Neural cell (in vitro differentiated cells): ENCODE data around the gene CDKAL1. TPM values are rescaled to one million over a fixed set of nuclear protein-coding genes. Genes with fewer than 3 reads are reported as not detected.

Experiments used
- H2AFZ ChIP-seq: fragments of 200-600, 300-800 bp; sonication (generic), shearing (Covaris generic); 2 replicates; pipeline ENCODE4 v1.6.0; 2014; ENCODE audit warnings: low read depth, mild to moderate bottlenecking, antibody characterized with exemption, low read length, moderate library complexity
- H3F3A ChIP-seq: fragments of 200-600 bp; shearing (Covaris generic); 2 replicates; pipeline ENCODE4 v1.6.1; 2016; ENCODE audit warnings: mild to moderate bottlenecking, moderate library complexity, mixed read lengths, antibody characterized with exemption, low read length; ENCODE audit not compliant: insufficient read depth, poor library complexity, severe bottlenecking
- H3K27ac ChIP-seq: fragments of 200-600, 300-800 bp; sonication (generic), shearing (Covaris generic); 2 replicates; pipeline ENCODE4 v1.5.1; 2014; ENCODE audit warnings: mild to moderate bottlenecking, low read length, moderate library complexity
- H3K27me3 ChIP-seq: fragments of 300-800, 200-600 bp; sonication (generic), shearing (Covaris generic); 2 replicates; pipeline ENCODE4 v1.6.0; 2014; ENCODE audit warnings: mild to moderate bottlenecking, low read depth, low read length, moderate library complexity; ENCODE audit not compliant: insufficient read depth
- H3K36me3 ChIP-seq: fragments of 300-800, 200-600 bp; sonication (generic), shearing (Covaris generic); 2 replicates; pipeline ENCODE4 v1.5.1; 2014; ENCODE audit warnings: mild to moderate bottlenecking, antibody characterized with exemption, low read length, moderate library complexity; ENCODE audit not compliant: insufficient read depth
- H3K4me2 ChIP-seq: fragments of 300-800, 200-600 bp; sonication (generic), shearing (Covaris generic); 2 replicates; pipeline ENCODE4 v1.6.0; 2014; ENCODE audit warnings: mild to moderate bottlenecking, low read length
- H3K4me3 ChIP-seq: fragments of 300-800, 200-600 bp; sonication (generic), shearing (Covaris generic); 2 replicates; pipeline ENCODE4 v1.5.1; 2014; ENCODE audit warnings: mild to moderate bottlenecking, low read length, moderate library complexity
- H3K79me2 ChIP-seq: fragments of 200-600 bp; shearing (Covaris generic); replicated peaks from 2 replicates; pipeline ENCODE4 v1.6.0; 2014; ENCODE audit warnings: mild to moderate bottlenecking, low read length, moderate library complexity; ENCODE audit not compliant: insufficient read depth
- H3K9ac ChIP-seq: fragments of 300-800, 200-600 bp; sonication (generic), shearing (Covaris generic); 2 replicates; pipeline ENCODE4 v1.6.1; 2016; ENCODE audit warnings: mild to moderate bottlenecking, low read length, mixed read lengths
- H3K9me2 ChIP-seq: fragments of 200-600 bp; shearing (Covaris generic); 2 replicates; pipeline ENCODE4 v1.6.1; 2016; ENCODE audit warnings: mild to moderate bottlenecking, low read length, mixed read lengths; ENCODE audit not compliant: insufficient read depth
- H3K9me3 ChIP-seq: fragments of 200-600, 300-800 bp; sonication (generic), shearing (Covaris generic); 2 replicates; pipeline ENCODE4 v1.6.1; 2016; ENCODE audit warnings: mild to moderate bottlenecking, mixed run types, low read length, moderate library complexity, mixed read lengths
- H4K20me1 ChIP-seq: fragments of 200-600 bp; shearing (Covaris generic); 2 replicates; pipeline ENCODE4 v1.6.1; 2016; ENCODE audit warnings: mild to moderate bottlenecking, mixed run types; ENCODE audit not compliant: insufficient read depth
- CTCF ChIP-seq: fragments of 450-650 bp; IDR thresholded peaks from 2 replicates; pipeline ENCODE4 v1.5.1; 2014; ENCODE audit warnings: antibody characterized with exemption, mild to moderate bottlenecking, moderate library complexity; ENCODE audit not compliant: poor library complexity, severe bottlenecking
- EP300 ChIP-seq: fragments of 450-650 bp; conservative IDR thresholded peaks from 2 replicates; pipeline ENCODE4 v1.6.1; 2014; ENCODE audit warnings: antibody characterized with exemption, mild to moderate bottlenecking, moderate library complexity; ENCODE audit not compliant: poor library complexity, severe bottlenecking
- EZH2 ChIP-seq: fragments of 200-600, 300-800 bp; shearing (Covaris generic), sonication (generic); IDR thresholded peaks from 2 replicates; pipeline ENCODE4 v1.6.1; 2014; ENCODE audit warnings: antibody characterized with exemption, low read length, borderline replicate concordance, mild to moderate bottlenecking; ENCODE audit not compliant: insufficient read depth, poor library complexity, severe bottlenecking
- MXI1 ChIP-seq: fragments of 450-650 bp; conservative IDR thresholded peaks from 2 replicates; pipeline ENCODE4 v1.6.1; 2014; ENCODE audit warnings: antibody characterized with exemption, mild to moderate bottlenecking; ENCODE audit not compliant: poor library complexity, severe bottlenecking
- POLR2AphosphoS5 ChIP-seq: IDR thresholded peaks from 2 replicates; pipeline ENCODE4 v1.6.1; 2012
- RAD21 ChIP-seq: fragments of 450-650 bp; conservative IDR thresholded peaks from 2 replicates; pipeline ENCODE4 v1.6.1; 2014; ENCODE audit warnings: antibody characterized with exemption, mild to moderate bottlenecking, moderate library complexity
- REST ChIP-seq: IDR thresholded peaks from 2 replicates; pipeline ENCODE4 v1.6.1; 2012; ENCODE audit warnings: borderline replicate concordance
- SMC3 ChIP-seq: fragments of 450-650 bp; conservative IDR thresholded peaks from 2 replicates; pipeline ENCODE4 v1.6.1; 2014; ENCODE audit warnings: antibody characterized with exemption, mild to moderate bottlenecking, moderate library complexity; ENCODE audit not compliant: poor library complexity
- TAF1 ChIP-seq: IDR thresholded peaks from 2 replicates; pipeline ENCODE4 v1.6.1; 2012; ENCODE audit warnings: low read depth
- polyA plus RNA-seq: library from polyadenylated mRNA; depleted of rRNA; stranded (reverse); fragments of >200 nt; gene quantifications from 2 replicates; pipeline ENCODE4 v1.2.3, GENCODE V29; 2014

The CDKAL1 gene
- polyA plus RNA-seq, 1 donor from 2014 or later: 10.7 TPM

GRCh38 chr6:20931093-20931492 is 396.8 kb downstream of the CDKAL1 start:
- no peaks in the 10 kb centered on the region for H3K36me3 ChIP-seq
- H3K27ac ChIP-seq: no peak overlapping the region
- H3K9me3 ChIP-seq: no peaks in the 10 kb centered on the region
- H4K20me1 ChIP-seq: no peaks in the 10 kb centered on the region
- H3K9ac ChIP-seq: no peak overlapping the region
- H3K27me3 ChIP-seq: no peaks in the 10 kb centered on the region
- H3K9me2 ChIP-seq: no peaks in the 10 kb centered on the region
- TF ChIP-seq RAD21 (no peak), EP300 (no peak), TAF1 (no peak), EZH2 (no peak), CTCF (no peak), MXI1 (no peak), SMC3 (no peak), REST (no peak), POLR2AphosphoS5 (no peak)
- H3K79me2 ChIP-seq: no peaks in the 10 kb centered on the region
- no peak overlapping the region for H3K4me3 ChIP-seq
- H2AFZ ChIP-seq: no peak overlapping the region
- no peaks in the 10 kb centered on the region for H3F3A ChIP-seq
- H3K4me2 ChIP-seq: no peak overlapping the region

GRCh38 chr6:20931772-20932171 is 397.5 kb downstream of the CDKAL1 start:
- Histone ChIP-seq H3K27ac (no peak overlapping the region), H3K79me2 (no peaks in the 10 kb centered on the region), H3F3A (no peaks in the 10 kb centered on the region), H3K27me3 (no peaks in the 10 kb centered on the region), H3K4me2 (no peak overlapping the region), H3K9me2 (no peaks in the 10 kb centered on the region), H3K9ac (no peak overlapping the region), H2AFZ (no peak overlapping the region), H4K20me1 (no peaks in the 10 kb centered on the region), H3K9me3 (no peaks in the 10 kb centered on the region), H3K36me3 (no peaks in the 10 kb centered on the region), H3K4me3 (no peak overlapping the region)
- no peak for TF ChIP-seq POLR2AphosphoS5
- no peak for TF ChIP-seq RAD21
- TF ChIP-seq EZH2: no peak
- TF ChIP-seq MXI1: no peak
- TF ChIP-seq SMC3: no peak
- no peak for TF ChIP-seq CTCF
- no peak for TF ChIP-seq EP300
- TF ChIP-seq TAF1: no peak
- no peak for TF ChIP-seq REST
